Sigmoid colon (tissue), 7 donors: ENCODE results near the gene DGKA. TPM values are rescaled to one million over a fixed set of nuclear protein-coding genes. Genes with fewer than 3 reads are reported as not detected.

ENCODE experiments used
- DNase-seq: peaks from one replicate; pipeline ENCODE4 v3.0.0-alpha.2; 2019
- H3K27ac ChIP-seq, 4 donors: fragments of 200-600 bp; sonication (generic); one replicate each; pipeline ENCODE4 v1.5.1; 2016 to 2019; ENCODE audit warnings: mild to moderate bottlenecking in 1 of 4
- H3K27me3 ChIP-seq, 3 donors: fragments of 200-600 bp; sonication (generic); one replicate each; pipeline ENCODE4 v1.5.1; 2019; ENCODE audit warnings: mild to moderate bottlenecking in 1 of 3
- H3K36me3 ChIP-seq, 4 donors: fragments of 200-600 bp; sonication (generic); one replicate each; pipeline ENCODE4 v1.5.1; 2016 to 2019
- H3K4me1 ChIP-seq, 4 donors: fragments of 200-600 bp; sonication (generic); one replicate each; pipeline ENCODE4 v1.5.1; 2017 to 2019
- H3K4me3 ChIP-seq, 4 donors: fragments of 200-600 bp; sonication (generic); one replicate each; pipeline ENCODE4 v1.5.1; 2017 to 2019; ENCODE audit warnings: mild to moderate bottlenecking in 2 of 4, moderate library complexity in 1 of 4
- H3K9me3 ChIP-seq, 4 donors: fragments of 200-600 bp in 3 of 4; sonication (generic) in 3 of 4; one replicate each; pipeline versions ENCODE4 v1.5.1 to v1.6.1; 2013 to 2019
- EP300 ChIP-seq, 4 donors: sonication (generic); formaldehyde crosslinking; IDR thresholded peaks; one replicate each; pipeline ENCODE4 v1.6.1; 2017; ENCODE audit warnings: antibody characterized with exemption in 4 of 4
- POLR2A ChIP-seq, 2 donors: fragments of 450-650 bp; IDR thresholded peaks; one replicate each; pipeline ENCODE4 v1.6.1; 2016; ENCODE audit warnings: antibody characterized with exemption in 2 of 2, mild to moderate bottlenecking in 2 of 2, moderate library complexity in 2 of 2
- POLR2AphosphoS5 ChIP-seq, 4 donors: sonication (generic); formaldehyde crosslinking; IDR thresholded peaks; one replicate each; pipeline ENCODE4 v1.6.1; 2017; ENCODE audit warnings: antibody characterized with exemption in 4 of 4
- WGBS, 2 donors: extraction: QIAGEN DNeasy Blood & Tissue Kit; methylation state at CpG; one replicate each; pipeline ENCODE4 v1.1.7; 2013; 5-methylcytosine and 5-hydroxymethylcytosine counted together
- intact Hi-C: fragments of 100-400 bp; cut with DNase I; formaldehyde crosslinking; loops from one replicate; pipeline ENCODE4 v1.15.1; 2023
- polyA plus RNA-seq, 3 donors: library from polyadenylated mRNA; stranded (reverse); fragments of 200-250 nt; gene quantifications; one replicate each; pipeline ENCODE4 v1.2.3, GENCODE V29; 2013
- total RNA-seq, 4 donors: library from RNA; depleted of rRNA; stranded (reverse); fragments of >200 nt; gene quantifications; one replicate each; pipeline ENCODE4 v1.1.0, GENCODE V29; 2016
- TF ChIP-seq, protein P1 (sequence below), 4 experiments: fragments of 450-650 bp in 3 of 4; fragments of 200-600 bp in 1 of 4; IDR thresholded peaks; one replicate each; pipeline ENCODE4 v1.5.1; 2016 to 2019; ENCODE audit warnings: antibody characterized with exemption in 4 of 4, mild to moderate bottlenecking in 3 of 4, moderate library complexity in 2 of 4
- donor health status: healthy with polysubstance abuse.
- donor health status: Bipolar disorder and iron deficiency.
- donor health status: healthy.

The DGKA gene
- total and polyA plus RNA-seq, 7 donors, result 21.4 to 97.8 (median 44.4) TPM

DNA sequence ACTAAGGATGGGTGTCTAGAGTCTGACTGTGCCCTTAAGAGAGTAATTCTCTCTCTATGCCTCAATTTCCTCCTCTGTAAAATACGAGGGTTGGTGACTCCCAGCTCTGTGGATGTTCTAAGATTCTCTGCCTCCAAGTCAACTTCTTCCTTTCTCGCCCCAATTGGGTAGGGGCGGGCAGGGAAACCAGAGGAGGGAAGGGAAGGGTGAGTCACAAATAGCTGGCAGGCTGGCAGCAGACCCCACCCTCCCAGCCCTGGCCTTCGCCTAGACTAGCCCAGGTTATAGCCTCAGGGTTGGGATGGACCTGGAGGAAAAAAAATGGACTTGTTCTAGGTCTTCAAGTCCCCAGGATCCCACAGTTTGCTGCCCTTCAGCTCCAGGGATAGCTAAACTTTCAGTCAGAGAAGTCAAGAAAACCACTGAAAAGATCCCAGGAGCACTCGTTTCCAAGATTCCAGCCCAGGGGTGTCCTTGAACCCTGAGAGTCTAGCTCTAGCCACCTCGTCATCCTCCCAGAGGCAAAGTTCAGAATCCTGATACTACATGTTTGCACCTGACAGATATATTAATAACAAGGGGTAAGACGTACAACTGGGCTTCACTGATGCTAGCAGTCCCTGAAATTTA is 2.3 kb downstream of the DGKA start:
- no peaks in the 10 kb centered on the region for H3K27me3 ChIP-seq
- DNase-seq, result no peak
- TF ChIP-seq POLR2A (IDR thresholded peaks at IDR 0.05) (peak in 1 of 2 donors; percentile 12), POLR2AphosphoS5 (IDR thresholded peaks at IDR 0.05) (peak in 1 of 4 donors; percentile 62), EP300 (IDR thresholded peaks at IDR 0.05) (no peak)
- TF ChIP-seq, protein P1, sequence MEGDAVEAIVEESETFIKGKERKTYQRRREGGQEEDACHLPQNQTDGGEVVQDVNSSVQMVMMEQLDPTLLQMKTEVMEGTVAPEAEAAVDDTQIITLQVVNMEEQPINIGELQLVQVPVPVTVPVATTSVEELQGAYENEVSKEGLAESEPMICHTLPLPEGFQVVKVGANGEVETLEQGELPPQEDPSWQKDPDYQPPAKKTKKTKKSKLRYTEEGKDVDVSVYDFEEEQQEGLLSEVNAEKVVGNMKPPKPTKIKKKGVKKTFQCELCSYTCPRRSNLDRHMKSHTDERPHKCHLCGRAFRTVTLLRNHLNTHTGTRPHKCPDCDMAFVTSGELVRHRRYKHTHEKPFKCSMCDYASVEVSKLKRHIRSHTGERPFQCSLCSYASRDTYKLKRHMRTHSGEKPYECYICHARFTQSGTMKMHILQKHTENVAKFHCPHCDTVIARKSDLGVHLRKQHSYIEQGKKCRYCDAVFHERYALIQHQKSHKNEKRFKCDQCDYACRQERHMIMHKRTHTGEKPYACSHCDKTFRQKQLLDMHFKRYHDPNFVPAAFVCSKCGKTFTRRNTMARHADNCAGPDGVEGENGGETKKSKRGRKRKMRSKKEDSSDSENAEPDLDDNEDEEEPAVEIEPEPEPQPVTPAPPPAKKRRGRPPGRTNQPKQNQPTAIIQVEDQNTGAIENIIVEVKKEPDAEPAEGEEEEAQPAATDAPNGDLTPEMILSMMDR (IDR thresholded peaks at IDR 0.05), result no peak
- WGBS, 2 donors, result 25 to 56% methylated on average over 7 of the region's 7 CpGs
- peaks cover 0 to 48% (median 35%) of the 10 kb centered on the region in 4 donors for H3K4me1 ChIP-seq
- H3K27ac ChIP-seq, result peak overlapping the region in 2 of 4 donors; percentile 15 to 98
- H3K36me3 ChIP-seq, result peaks cover 0 to 3% (median 0%) of the 10 kb centered on the region in 4 donors
- peak overlapping the region in 1 of 4 donors; percentile 87 for H3K4me3 ChIP-seq
- H3K9me3 ChIP-seq, result no peaks in the 10 kb centered on the region
- intact Hi-C loops, result no loop called here

DNA sequence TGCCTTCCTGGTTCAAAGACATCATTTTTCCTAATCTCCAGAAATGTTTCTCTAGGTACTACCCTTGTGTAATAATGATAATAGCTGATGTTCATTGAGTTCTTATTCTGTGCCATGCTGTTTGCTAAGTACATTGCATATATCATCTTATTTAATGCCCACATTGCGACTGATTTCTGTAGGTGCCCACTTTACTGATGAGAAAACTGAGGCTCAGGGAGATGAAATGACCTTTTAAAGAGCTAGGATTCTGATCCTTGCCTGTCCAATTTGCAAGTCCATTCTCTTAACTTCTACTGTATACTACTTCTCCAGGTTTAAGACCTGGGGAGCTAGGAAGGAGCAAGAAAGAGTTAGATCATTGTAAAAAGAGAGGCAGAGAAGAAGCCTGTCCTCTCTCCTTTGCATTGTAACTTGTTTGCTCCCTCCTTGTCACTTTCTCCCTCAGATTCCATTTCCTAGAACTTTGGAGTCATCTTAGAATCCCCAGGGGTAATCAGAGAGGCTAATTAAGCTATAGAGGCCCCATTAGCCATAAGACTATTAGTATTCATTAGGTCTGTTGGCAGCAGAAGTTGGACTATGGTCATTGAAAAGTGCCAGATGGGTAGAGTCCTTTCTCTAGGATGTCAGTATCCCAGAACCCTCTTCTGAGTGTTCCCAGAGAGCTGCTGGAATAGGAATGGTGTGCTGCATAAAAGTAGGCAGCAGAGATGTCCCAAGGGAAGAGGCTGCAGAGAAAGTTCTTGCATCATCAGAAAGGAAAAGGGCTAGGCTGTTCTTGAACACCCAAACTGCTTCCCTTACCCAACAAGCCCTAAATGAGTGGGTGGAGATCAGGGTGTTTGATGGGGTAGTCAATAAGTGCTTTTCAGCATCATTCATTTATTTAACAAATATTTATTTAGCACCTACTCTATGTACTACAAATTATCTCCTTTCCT is 3.1 kb downstream of the DGKA start:
- Histone ChIP-seq H3K4me1 (peaks cover 0 to 40% (median 28%) of the 10 kb centered on the region in 4 donors), H3K4me3 (no peak overlapping the region), H3K9me3 (no peaks in the 10 kb centered on the region), H3K27me3 (no peaks in the 10 kb centered on the region), H3K27ac (no peak overlapping the region), H3K36me3 (peaks cover 0 to 3% (median 0%) of the 10 kb centered on the region in 4 donors)
- intact Hi-C loops, result no loop called here
- WGBS, 2 donors, result 94 to 96% methylated on average over 1 of the region's 1 CpG
- no peak for TF ChIP-seq EP300 (IDR thresholded peaks at IDR 0.05)
- no peak for DNase-seq

DNA sequence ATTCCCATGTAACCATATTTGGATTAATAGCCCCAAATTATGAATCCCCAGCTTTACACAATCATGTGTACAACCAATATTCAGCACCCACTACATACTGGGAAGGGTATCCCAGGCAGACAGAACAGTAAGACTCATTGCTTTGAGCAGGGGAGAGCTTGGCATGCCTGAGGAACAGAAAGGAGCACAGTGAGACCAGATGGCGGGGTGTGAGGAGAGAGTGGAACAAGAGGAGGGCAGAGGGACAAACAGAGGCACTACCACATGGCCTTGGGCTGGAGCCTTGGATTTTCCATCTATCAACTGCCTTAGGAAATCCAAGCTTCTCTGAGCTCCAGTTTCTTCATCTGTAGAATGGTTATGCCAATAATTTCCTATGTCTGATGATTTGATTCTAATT is 3.8 kb downstream of the DGKA start:
- peaks cover 0 to 34% (median 24%) of the 10 kb centered on the region in 4 donors for H3K4me1 ChIP-seq
- no peaks in the 10 kb centered on the region for H3K9me3 ChIP-seq
- TF ChIP-seq EP300 (IDR thresholded peaks at IDR 0.05), result no peak
- TF ChIP-seq, protein P1 (IDR thresholded peaks at IDR 0.05), result no peak
- no peak for TF ChIP-seq POLR2A (IDR thresholded peaks at IDR 0.05)
- no peak for TF ChIP-seq POLR2AphosphoS5 (IDR thresholded peaks at IDR 0.05)
- DNase-seq, result no peak
- H3K4me3 ChIP-seq, result no peak overlapping the region
- intact Hi-C loops, result no loop called here
- no peak overlapping the region for H3K27ac ChIP-seq
- 82 to 96% methylated on average over 1 of the region's 1 CpG for WGBS, 2 donors
- H3K27me3 ChIP-seq, result no peaks in the 10 kb centered on the region
- H3K36me3 ChIP-seq, result peaks cover 0 to 3% (median 0%) of the 10 kb centered on the region in 4 donors

DNA sequence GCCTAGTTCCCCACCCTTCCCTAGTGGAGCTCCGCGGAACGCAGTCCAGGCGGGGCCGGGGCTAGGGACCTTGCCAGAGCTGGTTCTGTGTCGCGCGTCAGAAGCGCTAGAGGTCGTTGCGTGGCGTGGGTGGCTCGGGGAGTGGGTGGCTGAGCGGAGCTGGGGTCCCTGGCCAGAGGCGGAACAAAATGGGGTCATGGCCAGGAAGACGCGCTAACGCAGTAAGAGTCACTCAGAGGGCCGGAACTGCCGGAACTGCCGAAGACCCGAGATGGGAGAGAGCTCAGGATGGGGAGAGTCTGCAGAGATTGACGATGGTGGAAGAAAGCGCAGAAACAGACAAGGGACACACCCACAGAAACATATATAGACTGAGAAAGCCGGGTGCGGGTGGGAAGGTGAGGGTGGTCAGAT is 4.8 kb downstream of the DGKA start:
- peak overlapping the region in 3 of 4 donors; percentile 17 to 41 (median 17) for H3K4me3 ChIP-seq
- WGBS, 2 donors, result 60 to 87% methylated on average over 26 of the region's 26 CpGs
- TF ChIP-seq POLR2A (IDR thresholded peaks at IDR 0.05), result no peak
- TF ChIP-seq, protein P1 (IDR thresholded peaks at IDR 0.05), result no peak
- no peak for TF ChIP-seq EP300 (IDR thresholded peaks at IDR 0.05)
- peak in 1 of 4 donors; percentile 30 for TF ChIP-seq POLR2AphosphoS5 (IDR thresholded peaks at IDR 0.05)
- intact Hi-C loops, result no loop called here
- H3K4me1 ChIP-seq, result peaks cover 0 to 30% (median 28%) of the 10 kb centered on the region in 4 donors
- H3K9me3 ChIP-seq, result no peaks in the 10 kb centered on the region
- no peaks in the 10 kb centered on the region for H3K27me3 ChIP-seq
- DNase-seq, result peak; percentile 78
- H3K36me3 ChIP-seq, result peaks cover 0 to 3% (median 0%) of the 10 kb centered on the region in 4 donors
- H3K27ac ChIP-seq, result peak overlapping the region; percentile 27 to 61 (median 36)

DNA sequence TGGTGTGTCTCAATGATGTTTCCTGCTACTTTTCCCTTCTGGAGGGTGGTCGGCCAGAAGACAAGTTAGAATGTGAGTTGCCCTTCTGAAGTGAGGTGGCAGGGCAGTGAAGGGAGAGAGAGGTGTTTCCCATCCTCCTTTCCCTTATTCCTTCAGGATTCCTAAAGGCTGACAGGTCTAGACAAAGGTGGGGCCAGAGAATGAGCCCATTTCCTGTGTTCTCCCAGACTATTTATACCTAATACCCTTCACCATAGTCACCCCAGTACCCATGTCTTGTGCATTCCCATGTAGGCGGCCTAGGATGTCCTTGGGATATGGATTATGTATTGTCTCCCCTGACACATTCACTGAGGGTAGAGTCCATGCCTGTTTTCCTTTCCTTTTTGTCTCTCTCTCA is 7.0 kb downstream of the DGKA start:
- 87 to 95% methylated on average over 2 of the region's 2 CpGs for WGBS, 2 donors
- Histone ChIP-seq H3K9me3 (no peaks in the 10 kb centered on the region), H3K27me3 (no peaks in the 10 kb centered on the region), H3K4me3 (no peak overlapping the region), H3K27ac (no peak overlapping the region), H3K36me3 (peaks cover 0 to 7% (median 2%) of the 10 kb centered on the region in 4 donors), H3K4me1 (peaks cover 0 to 13% (median 12%) of the 10 kb centered on the region in 4 donors)
- no peak for TF ChIP-seq EP300 (IDR thresholded peaks at IDR 0.05)
- TF ChIP-seq POLR2A (IDR thresholded peaks at IDR 0.05), result no peak
- TF ChIP-seq, protein P1 (IDR thresholded peaks at IDR 0.05), result no peak
- TF ChIP-seq POLR2AphosphoS5 (IDR thresholded peaks at IDR 0.05), result no peak
- no peak for DNase-seq
- intact Hi-C loops, result no loop called here
